GM12878 (cell line): Measurements from ENCODE around the gene EXPH5. TPM values are rescaled to one million over a fixed set of nuclear protein-coding genes. Genes with fewer than 3 reads are reported as not detected.
"Not testable (repeated sequence)": the region's sequence is repeated elsewhere in the genome, so short reads cannot be mapped to it uniquely, and the experiment has no call there.

ENCODE experiments used
- ATAC-seq: fragments of 200-7000 bp; cut with Tn5 transposase; 3 replicates; pipeline ENCODE4 v1.9.1; 2020; ENCODE audit warnings: mild to moderate bottlenecking, moderate library complexity
- BruUV-seq: library from RNA; stranded (reverse); fragments of 400-500 nt; replicated peaks from 2 replicates; lab custom pipeline; 2021; lab: Mats Ljungman, UMichigan
- CTCF ChIA-PET: fragments of 300-600 bp; sonication (Branson Sonifier 250); formaldehyde crosslinking; extraction: SDS; loops from one replicate; lab custom pipeline; 2021; ENCODE audit warnings: inconsistent platforms; lab: Yijun Ruan, JAX
- POLR2A ChIA-PET: fragments of 350-600 bp; formaldehyde crosslinking; extraction: SDS; loops from one replicate; lab custom pipeline; 2021; ENCODE audit warnings: inconsistent platforms; lab: Charles Lee
- RAD21 ChIA-PET: fragments of 300-600 bp; sonication (Branson Sonifier 250); formaldehyde crosslinking; loops from one replicate; lab custom pipeline; 2023; ENCODE audit warnings: antibody characterized with exemption; ENCODE audit not compliant: unreplicated experiment; lab: Charles Lee
- SMC1A ChIA-PET: fragments of 300-600 bp; sonication (Branson Sonifier 250); formaldehyde crosslinking; loops from one replicate; lab custom pipeline; 2023; ENCODE audit not compliant: unreplicated experiment, uncharacterized antibody; lab: Charles Lee
- DNase-seq: peaks from one replicate; pipeline ENCODE4 v3.0.0-alpha.2; 2011; ENCODE audit warnings: low read depth, low spot score
- FAIRE-seq: peaks from 3 replicates; lab custom pipeline; 2011; peaks lifted over from hg19 to GRCh38; lab: Jason Lieb, UNC
- H2AFZ ChIP-seq: 2 replicates; pipeline ENCODE4 v1.6.0; 2011; ENCODE audit warnings: low read depth, low read length, control low read depth; ENCODE audit not compliant: control insufficient read depth
- H3K27ac ChIP-seq: 2 replicates; pipeline ENCODE4 v1.5.1; 2011; ENCODE audit warnings: control low read depth; ENCODE audit not compliant: control insufficient read depth, insufficient read depth
- H3K27me3 ChIP-seq, 2 experiments: replicated peaks in 1 of 2; 2 replicates each; pipeline versions ENCODE4 v1.6.0 to v1.6.1; 2011; ENCODE audit warnings: low read length in 1 of 2; ENCODE audit not compliant: control insufficient read depth in 2 of 2, insufficient read depth in 2 of 2
- H3K36me3 ChIP-seq, 2 experiments: 2 replicates each; pipeline ENCODE4 v1.5.1; 2011; ENCODE audit warnings: low read length in 1 of 2; ENCODE audit not compliant: control insufficient read depth in 2 of 2, insufficient read depth in 2 of 2
- H3K4me1 ChIP-seq: 2 replicates; pipeline ENCODE4 v1.6.1; 2011; ENCODE audit warnings: mild to moderate bottlenecking, low read length, moderate library complexity, mixed read lengths; ENCODE audit not compliant: control insufficient read depth, insufficient read depth
- H3K4me2 ChIP-seq: 2 replicates; pipeline ENCODE4 v1.6.0; 2011; ENCODE audit warnings: control low read depth; ENCODE audit not compliant: control insufficient read depth, insufficient read depth
- H3K4me3 ChIP-seq: fragments of 200-600 bp; sonication (generic); 2 replicates; pipeline ENCODE4 v1.5.1; 2016
- H3K79me2 ChIP-seq: 2 replicates; pipeline ENCODE4 v1.6.0; 2011; ENCODE audit warnings: low read length; ENCODE audit not compliant: control insufficient read depth, insufficient read depth
- H3K9ac ChIP-seq: 2 replicates; pipeline ENCODE4 v1.8.0; 2011; ENCODE audit warnings: low read length, control low read depth, mixed read lengths; ENCODE audit not compliant: control insufficient read depth, insufficient read depth
- H3K9me3 ChIP-seq: replicated peaks from 3 replicates; pipeline ENCODE4 v1.5.1; 2011; ENCODE audit warnings: mild to moderate bottlenecking, low read length; ENCODE audit not compliant: control insufficient read depth, insufficient read depth
- H4K20me1 ChIP-seq: 2 replicates; pipeline ENCODE4 v1.6.0; 2011; ENCODE audit not compliant: control insufficient read depth, insufficient read depth
- NFXL1 ChIP-seq: fragments of 450-650 bp; IDR thresholded peaks from 2 replicates; pipeline ENCODE4 v1.6.1; 2017; ENCODE audit warnings: antibody characterized with exemption, mild to moderate bottlenecking, borderline replicate concordance
- NR2C1 ChIP-seq: fragments of 450-650 bp; IDR thresholded peaks from 2 replicates; pipeline ENCODE4 v1.6.1; 2017; ENCODE audit warnings: antibody characterized with exemption, mild to moderate bottlenecking, moderate library complexity
- RBBP5 ChIP-seq: fragments of 200-600 bp; sonication (generic); conservative IDR thresholded peaks from 2 replicates; pipeline ENCODE4 v1.6.1; 2016
- SIN3A ChIP-seq: IDR thresholded peaks from 2 replicates; pipeline ENCODE4 v1.6.1; 2012; ENCODE audit warnings: low read depth, low read length, improper control_type of control experiment
- ZSCAN29 ChIP-seq: fragments of 450-650 bp; IDR thresholded peaks from 2 replicates; pipeline ENCODE4 v1.6.1; 2017; ENCODE audit warnings: mild to moderate bottlenecking, moderate library complexity
- ZZZ3 ChIP-seq: IDR thresholded peaks from 2 replicates; pipeline ENCODE4 v1.6.1; 2011; ENCODE audit warnings: low read depth; ENCODE audit not compliant: control insufficient read depth, insufficient read length
- WGBS: methylation state at CpG from one replicate; pipeline ENCODE4 v1.1.6; 2016; ENCODE audit warnings: low lambda C conversion rate; ENCODE audit not compliant: insufficient replicate concordance, insufficient coverage; ENCODE audit errors: missing lambda C conversion rate; 5-methylcytosine and 5-hydroxymethylcytosine counted together
- in situ Hi-C: fragments of 300-500 bp; cut with MboI; formaldehyde crosslinking; loops from 9 replicates; pipeline ENCODE4 v1.14.3; 2018; ENCODE audit warnings: mixed read lengths
- intact Hi-C: fragments of 100-400 bp; cut with micrococcal nuclease; formaldehyde crosslinking; loops from one replicate; pipeline ENCODE4 v1.14.2; 2022; ENCODE audit not compliant: unreplicated experiment
- polyA plus RNA-seq, 11 experiments: library from polyadenylated mRNA; depleted of rRNA in 4 of 11; unstranded in 6 of 11; stranded (reverse) in 5 of 11; fragments of >200 nt; fragmentation: Nextera tagmentation in 4 of 11; fragmentation: Illumina TruSeq in 1 of 11; extraction: Ambion mirVana in 4 of 11; extraction: Trizol in 1 of 11; gene quantifications; 1 replicate in 1 of 11; 2 replicates in 10 of 11; pipeline versions ENCODE4 v1.2.1 to v1.2.3, GENCODE V29; 2011 to 2016; ENCODE audit warnings: inconsistent platforms in 2 of 11, missing spikeins in 2 of 11, low read depth in 1 of 11
- total RNA-seq, 4 experiments: library from RNA; depleted of rRNA in 3 of 4; stranded (reverse); fragments of >200 nt in 3 of 4; fragmentation: Illumina TruSeq in 1 of 4; extraction: Trizol in 1 of 4; gene quantifications; 2 replicates each; pipeline versions ENCODE4 v1.2.1 to v1.2.3, GENCODE V29; 2013 to 2021

The EXPH5 gene
- total and polyA plus RNA-seq, 10 of the 15 experiments (the other 5 are each of a cell fraction or from before 2014, with no cell fraction given): 0.69 to 11.1 (median 4.3) TPM

DNA sequence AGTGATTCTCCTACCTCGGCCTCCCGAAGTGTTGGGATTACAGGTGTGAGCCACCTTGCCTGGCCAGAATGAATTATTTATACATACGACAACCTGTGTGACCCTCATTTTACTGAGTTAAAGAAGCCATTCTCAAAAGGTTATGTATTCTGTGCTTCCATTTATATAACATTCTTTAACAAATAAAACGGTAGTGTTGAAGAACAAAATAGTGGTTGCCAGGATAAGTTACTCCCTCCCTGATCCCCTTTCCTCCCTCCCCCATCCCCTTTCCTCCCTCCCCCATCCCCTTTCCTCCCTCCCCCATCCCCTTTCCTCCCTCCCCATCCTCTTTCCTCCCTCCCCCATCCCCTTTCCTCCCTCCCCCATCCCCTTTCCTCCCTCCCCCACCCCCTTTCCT lies 7.4 kb downstream of the EXPH5 start:
- BruUV-seq, DNase-seq, H4K20me1 ChIP-seq, H3K27me3 ChIP-seq, H3K4me3 ChIP-seq, in situ Hi-C loops, H3K36me3 ChIP-seq, H3K79me2 ChIP-seq, FAIRE-seq, H3K4me2 ChIP-seq, H3K9ac ChIP-seq, H3K27ac ChIP-seq, ATAC-seq, H3K9me3 ChIP-seq, intact Hi-C loops, H2AFZ ChIP-seq: not testable (repeated sequence)
- ChIA-PET SMC1A (interaction anchor here (0.9 to 3.9 kb wide), 4 partner anchors 10 to 53 kb away, joined by 3 to 26 read pairs (median 4); no protein-coding TSS in a partner anchor), CTCF (interaction anchor here (1.3 to 4.2 kb wide), 2 partner anchors 12 to 59 kb away, joined by 4 to 58 read pairs; no protein-coding TSS in a partner anchor), POLR2A (interaction anchor here (5.5 kb wide), 1 partner anchor 28 kb away, joined by 23 read pairs; no protein-coding TSS in a partner anchor), RAD21 (interaction anchor here (1.2 kb wide), 1 partner anchor 58 kb away, joined by 4 read pairs; no protein-coding TSS in a partner anchor)
- 91% methylated on average over 4 of the region's 4 CpGs for WGBS
- H3K4me1 ChIP-seq: peaks cover 11% of the 10 kb centered on the region

DNA sequence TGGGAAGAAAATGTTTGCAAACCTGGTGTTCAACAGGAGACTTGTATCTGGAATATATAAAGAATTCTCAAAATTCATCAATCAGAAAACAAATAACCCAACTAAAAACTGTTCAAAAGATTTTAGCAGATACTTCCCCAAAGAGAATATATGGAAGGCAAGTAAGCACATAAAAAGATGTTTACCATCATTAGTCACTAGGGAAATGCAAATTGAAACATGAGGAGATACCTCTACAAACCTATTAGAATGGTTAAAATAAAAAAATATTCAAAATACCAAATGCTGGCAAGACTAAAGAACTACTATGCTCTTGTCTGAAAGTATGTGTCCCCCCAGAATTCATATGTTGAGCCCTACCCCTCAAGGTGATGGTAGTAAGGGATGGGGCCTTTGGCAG lies 8.6 kb downstream of the EXPH5 start:
- H3K79me2 ChIP-seq: no peaks in the 10 kb centered on the region
- no peak for FAIRE-seq
- BruUV-seq: no TSS peak
- SMC1A ChIA-PET: no interaction called here
- TF ChIP-seq ZSCAN29 (no peak), RBBP5 (no peak), NFXL1 (no peak), ZZZ3 (no peak), SIN3A (no peak), NR2C1 (no peak)
- H3K27me3 ChIP-seq: no peaks in the 10 kb centered on the region
- H3K4me1 ChIP-seq: peaks cover 11% of the 10 kb centered on the region
- H2AFZ ChIP-seq: no peak overlapping the region
- H3K4me2 ChIP-seq: no peak overlapping the region
- H3K9me3 ChIP-seq: no peaks in the 10 kb centered on the region
- RAD21 ChIA-PET: no interaction called here
- intact Hi-C loops (no loop called here), in situ Hi-C loops (no loop called here)
- DNase-seq: no peak
- CTCF ChIA-PET: no interaction called here
- no peak overlapping the region for H3K9ac ChIP-seq
- H4K20me1 ChIP-seq: no peaks in the 10 kb centered on the region
- ATAC-seq: no peak
- H3K36me3 ChIP-seq: no peaks in the 10 kb centered on the region
- H3K27ac ChIP-seq: no peak overlapping the region
- no peak overlapping the region for H3K4me3 ChIP-seq
- POLR2A ChIA-PET: interaction anchor here (1.8 kb wide), 1 partner anchor 17 kb away, joined by 4 read pairs; no protein-coding TSS in a partner anchor
